H1 (cell line): Measurements from ENCODE around the gene FAM209B. TPM values are rescaled to one million over a fixed set of nuclear protein-coding genes. Genes with fewer than 3 reads are reported as not detected.

ENCODE experiments used
- CTCF ChIA-PET: fragments of 300-600 bp; sonication (Branson Sonifier 250); formaldehyde crosslinking; loops from one replicate; lab custom pipeline; 2021; ENCODE audit not compliant: partially characterized antibody; lab: Charles Lee
- POLR2A ChIA-PET: fragments of 300-600 bp; sonication (Branson Sonifier 250); formaldehyde crosslinking; loops from one replicate; lab custom pipeline; 2021; ENCODE audit warnings: inconsistent platforms; ENCODE audit not compliant: partially characterized antibody; lab: Charles Lee
- DNase-seq, 2 experiments: peaks; one replicate each; pipeline versions ENCODE4 v3.0.0 to v3.0.0-alpha.2; 2010 to 2022; ENCODE audit warnings: low spot score in 2 of 2, low read depth in 1 of 2, mixed read lengths in 1 of 2
- FAIRE-seq: peaks from 2 replicates; lab custom pipeline; 2011; peaks lifted over from hg19 to GRCh38; lab: Jason Lieb, UNC
- H2AFZ ChIP-seq: 2 replicates; pipeline ENCODE4 v1.8.1; 2012; ENCODE audit warnings: low read length, inconsistent platforms
- H2AK5ac ChIP-seq: 2 replicates; pipeline ENCODE4 v1.6.1; 2013; ENCODE audit warnings: low read depth, low read length
- H2BK120ac ChIP-seq: replicated peaks from 2 replicates; pipeline ENCODE3; 2013; ENCODE audit warnings: low read depth, low read length, inconsistent platforms
- H2BK12ac ChIP-seq: 2 replicates; pipeline ENCODE4 v1.6.1; 2013; ENCODE audit warnings: low read depth, low read length
- H2BK15ac ChIP-seq: 2 replicates; pipeline ENCODE4 v1.6.1; 2013; ENCODE audit warnings: low read length
- H2BK20ac ChIP-seq: 2 replicates; pipeline ENCODE4 v1.6.1; 2013; ENCODE audit warnings: low read length
- H2BK5ac ChIP-seq: 2 replicates; pipeline ENCODE4 v1.6.1; 2013; ENCODE audit warnings: low read depth, low read length
- H3K14ac ChIP-seq: 2 replicates; pipeline ENCODE4 v1.6.1; 2013; ENCODE audit warnings: inconsistent platforms; ENCODE audit not compliant: insufficient read length
- H3K18ac ChIP-seq: 2 replicates; pipeline ENCODE4 v1.6.1; 2013; ENCODE audit warnings: low read length; ENCODE audit errors: extremely low read depth
- H3K23ac ChIP-seq: 2 replicates; pipeline ENCODE4 v1.6.1; 2013; ENCODE audit warnings: inconsistent platforms; ENCODE audit not compliant: insufficient read length
- H3K23me2 ChIP-seq: 2 replicates; pipeline ENCODE4 v1.6.1; 2013; ENCODE audit warnings: low read depth, low read length
- H3K27ac ChIP-seq: 2 replicates; pipeline ENCODE4 v1.6.1; 2011; ENCODE audit warnings: low read depth, low read length, inconsistent platforms
- H3K27me3 ChIP-seq, 4 experiments: replicated peaks in 1 of 4; 1 replicate in 1 of 4; 2 replicates in 3 of 4; pipeline versions ENCODE4 v1.6.1 to v1.8.1; 2011 to 2013; ENCODE audit warnings: low read length in 3 of 4, mild to moderate bottlenecking in 3 of 4, inconsistent platforms in 2 of 4, mixed read lengths in 2 of 4, moderate library complexity in 1 of 4; ENCODE audit not compliant: control insufficient read depth in 3 of 4, insufficient read depth in 3 of 4; ENCODE audit errors: extremely low read depth in 1 of 4
- H3K36me3 ChIP-seq, 4 experiments: 2 replicates each; pipeline versions ENCODE4 v1.6.1 to v1.8.1; 2011 to 2013; ENCODE audit warnings: mild to moderate bottlenecking in 4 of 4, low read length in 3 of 4, moderate library complexity in 2 of 4, control low read depth in 1 of 4, inconsistent platforms in 1 of 4; ENCODE audit not compliant: insufficient read depth in 4 of 4, control insufficient read depth in 2 of 4
- H3K4ac ChIP-seq: replicated peaks from 2 replicates; pipeline ENCODE3; 2013; ENCODE audit warnings: low read length, low read depth, mixed read lengths, inconsistent platforms; ENCODE audit not compliant: insufficient read length
- H3K4me1 ChIP-seq, 4 experiments: replicated peaks in 1 of 4; 1 replicate in 1 of 4; 2 replicates in 3 of 4; pipeline versions ENCODE4 v1.6.1 to v1.8.1; 2011 to 2013; ENCODE audit warnings: low read length in 3 of 4, inconsistent platforms in 2 of 4, mixed read lengths in 1 of 4; ENCODE audit not compliant: insufficient read depth in 4 of 4, control insufficient read depth in 3 of 4
- H3K4me2 ChIP-seq, 2 experiments: 2 replicates each; pipeline versions ENCODE4 v1.6.1 to v1.8.1; 2011 to 2013; ENCODE audit warnings: low read depth in 2 of 2, low read length in 2 of 2, control low read depth in 1 of 2, inconsistent platforms in 1 of 2, mild to moderate bottlenecking in 1 of 2; ENCODE audit not compliant: insufficient read depth in 1 of 2
- H3K4me3 ChIP-seq, 4 experiments: fragments of 200-600, 300-600 bp in 1 of 4; sonication (generic), shearing (Covaris generic), sonication (Bioruptor Twin) in 1 of 4; 2 replicates each; pipeline versions ENCODE4 v1.5.1 to v1.8.1; 2011 to 2016; ENCODE audit warnings: low read length in 4 of 4, low read depth in 3 of 4, control low read depth in 2 of 4, inconsistent platforms in 2 of 4, mild to moderate bottlenecking in 2 of 4, mixed read lengths in 1 of 4, moderate library complexity in 1 of 4; ENCODE audit not compliant: insufficient read depth in 2 of 4; ENCODE audit errors: extremely low read depth in 1 of 4
- H3K56ac ChIP-seq: replicated peaks from 2 replicates; pipeline ENCODE3; 2013; ENCODE audit warnings: low read depth, mild to moderate bottlenecking, mixed read lengths, low read length, inconsistent platforms; ENCODE audit not compliant: insufficient read length
- H3K79me1 ChIP-seq: 2 replicates; pipeline ENCODE4 v1.6.1; 2013; ENCODE audit warnings: low read depth, low read length, control low read depth
- H3K79me2 ChIP-seq, 2 experiments: 2 replicates each; pipeline versions ENCODE4 v1.6.1 to v1.8.1; 2012 to 2013; ENCODE audit warnings: low read length in 2 of 2, mild to moderate bottlenecking in 2 of 2, inconsistent platforms in 1 of 2; ENCODE audit not compliant: insufficient read depth in 2 of 2, control insufficient read depth in 1 of 2
- H3K9ac ChIP-seq, 4 experiments: replicated peaks in 1 of 4; 1 replicate in 1 of 4; 2 replicates in 3 of 4; pipeline versions ENCODE4 v1.6.1 to v1.8.1; 2011 to 2013; ENCODE audit warnings: low read depth in 3 of 4, low read length in 3 of 4, control low read depth in 2 of 4, mild to moderate bottlenecking in 2 of 4, moderate library complexity in 2 of 4, inconsistent platforms in 1 of 4; ENCODE audit errors: extremely low read depth in 1 of 4
- H3K9me3 ChIP-seq, 2 experiments: 2 replicates each; pipeline versions ENCODE4 v1.6.1 to v1.8.1; 2012 to 2013; ENCODE audit warnings: mild to moderate bottlenecking in 2 of 2, moderate library complexity in 2 of 2, control low read depth in 1 of 2, inconsistent platforms in 1 of 2, low read depth in 1 of 2, low read length in 1 of 2, mixed read lengths in 1 of 2; ENCODE audit not compliant: insufficient read depth in 2 of 2
- H4K20me1 ChIP-seq, 2 experiments: replicated peaks in 1 of 2; 2 replicates each; pipeline versions ENCODE3 to v1.8.1; 2011 to 2013; ENCODE audit warnings: inconsistent platforms in 2 of 2, low read length in 2 of 2, mild to moderate bottlenecking in 1 of 2; ENCODE audit not compliant: insufficient read depth in 2 of 2, control insufficient read depth in 1 of 2
- H4K5ac ChIP-seq: 2 replicates; pipeline ENCODE4 v1.6.1; 2013; ENCODE audit warnings: low read length, low read depth, mixed read lengths, inconsistent platforms; ENCODE audit not compliant: insufficient read length
- H4K8ac ChIP-seq: 2 replicates; pipeline ENCODE4 v1.8.0; 2013; ENCODE audit warnings: mild to moderate bottlenecking, moderate library complexity, low read length, inconsistent platforms; ENCODE audit not compliant: insufficient read depth; ENCODE audit errors: extremely low read depth
- H4K91ac ChIP-seq: replicated peaks from 2 replicates; pipeline ENCODE3; 2013; ENCODE audit warnings: low read length, mixed read lengths, inconsistent platforms; ENCODE audit not compliant: insufficient read length
- WGBS, 2 experiments: shearing (Covaris generic) in 1 of 2; methylation state at CpG; one replicate each; pipeline versions ENCODE4 v1.1.6 to v1.1.7; 2013 to 2015; ENCODE audit warnings: low lambda C conversion rate in 2 of 2, mixed read lengths in 2 of 2, inconsistent platforms in 1 of 2, low coverage in 1 of 2, missing lambda C conversion rate in 1 of 2; ENCODE audit not compliant: insufficient replicate concordance in 2 of 2, insufficient coverage in 1 of 2, insufficient read length in 1 of 2; ENCODE audit errors: extremely low coverage in 1 of 2, missing lambda C conversion rate in 1 of 2; 5-methylcytosine and 5-hydroxymethylcytosine counted together
- polyA plus RNA-seq, 7 experiments: library from polyadenylated mRNA; depleted of rRNA in 3 of 7; stranded (reverse) in 5 of 7; unstranded in 2 of 7; fragments of >200 nt in 5 of 7; fragments of 200-250 nt in 2 of 7; gene quantifications; 1 replicate in 5 of 7; 2 replicates in 1 of 7; 4 replicates in 1 of 7; pipeline versions ENCODE4 v1.2.1 to v1.2.3, GENCODE V29; 2011 to 2013; ENCODE audit warnings: missing spikeins in 2 of 7, mixed read lengths in 2 of 7
- total RNA-seq: library from RNA; stranded (reverse); fragmentation: NEBNext Ultra II Directional; extraction: Animal tissue kit (Norgen Biotek cat#: 25700); gene quantifications from 2 replicates; pipeline ENCODE4 v1.2.1, GENCODE V29; 2021

FAM209B gene
- total and polyA plus RNA-seq, 2 of the 8 experiments (the other 6 are each of a cell fraction or from before 2014, with no cell fraction given) = 0.29 TPM; not detected in 1

- no peaks in the 10 kb centered on the region; the same call in 1 of the 2 replicates for H3K79me1 ChIP-seq
- no peak overlapping the region for H3K4me2 ChIP-seq
- no peak overlapping the region for H3K56ac ChIP-seq
- no peak overlapping the region for H2BK20ac ChIP-seq
- H3K4ac ChIP-seq = no peak overlapping the region
- H2BK120ac ChIP-seq = no peak overlapping the region
- H3K27me3 ChIP-seq = no peaks in the 10 kb centered on the region; a peak in 1 of 7 replicates
- no peaks in the 10 kb centered on the region for H4K20me1 ChIP-seq
- no peak overlapping the region for H2BK15ac ChIP-seq
- no peak overlapping the region for H3K9ac ChIP-seq
- no peak overlapping the region for H4K5ac ChIP-seq
- H3K23me2 ChIP-seq = no peaks in the 10 kb centered on the region
- H2AFZ ChIP-seq = no peak overlapping the region
- H3K14ac ChIP-seq = no peak overlapping the region
- no peak overlapping the region for H3K23ac ChIP-seq
- H3K27ac ChIP-seq = no peak overlapping the region
- no peak for FAIRE-seq
- no peak overlapping the region for H2BK12ac ChIP-seq
- ChIA-PET CTCF (interaction anchor here (1.1 to 1.6 kb wide), 2 partner anchors 9 to 21 kb away, joined by 3 to 7 read pairs; no protein-coding TSS in a partner anchor), POLR2A (no interaction called here)
- no peaks in the 10 kb centered on the region for H3K36me3 ChIP-seq
- no peaks in the 10 kb centered on the region for H3K9me3 ChIP-seq
- H3K79me2 ChIP-seq = no peaks in the 10 kb centered on the region
- no peak overlapping the region for H4K8ac ChIP-seq
- no peak overlapping the region for H3K4me3 ChIP-seq
- H2AK5ac ChIP-seq = no peak overlapping the region
- H3K18ac ChIP-seq = no peak overlapping the region
- no peaks in the 10 kb centered on the region for H3K4me1 ChIP-seq
- DNase-seq = no peak
- no peak overlapping the region for H2BK5ac ChIP-seq
- H4K91ac ChIP-seq = no peak overlapping the region
- 92% methylated on average over 4 of the region's 4 CpGs; no CpG with 5 or more reads in 1 of the 2 experiments for WGBS, 2 experiments
Measured at GRCh38 chr20:56572172-56572571, 39.1 kb downstream of the FAM209B start.
